ENCODE data around the gene SLC35F1.

GRCh38 chr6:118092086-118092485 lies 185.0 kb downstream of the SLC35F1 start:
- TF ChIP-seq EZH2 (IDR thresholded peaks at IDR 0.05; ENCODE audit: low read length, missing control alignments) (no peak), CTCF (conservative IDR thresholded peaks at IDR 0.05 in 1 of 2, IDR thresholded peaks at IDR 0.05 in 1 of 2; ENCODE audit: low read depth in 1 of 2, low read length in 2 of 2) (no peak)
